Activated T-cell treated with anti-CD3 and anti-CD28 coated beads for 24 hours (primary cell): ENCODE results near the gene C9orf72.
"Not testable (repeated sequence)": the region's sequence is repeated elsewhere in the genome, so short reads cannot be mapped to it uniquely, and the experiment has no call there.

Source experiments
- DNase-seq: peaks from one replicate; pipeline ENCODE4 v3.0.0-alpha.2; 2020; ENCODE audit warnings: low read depth

C9orf72 gene, protein sequence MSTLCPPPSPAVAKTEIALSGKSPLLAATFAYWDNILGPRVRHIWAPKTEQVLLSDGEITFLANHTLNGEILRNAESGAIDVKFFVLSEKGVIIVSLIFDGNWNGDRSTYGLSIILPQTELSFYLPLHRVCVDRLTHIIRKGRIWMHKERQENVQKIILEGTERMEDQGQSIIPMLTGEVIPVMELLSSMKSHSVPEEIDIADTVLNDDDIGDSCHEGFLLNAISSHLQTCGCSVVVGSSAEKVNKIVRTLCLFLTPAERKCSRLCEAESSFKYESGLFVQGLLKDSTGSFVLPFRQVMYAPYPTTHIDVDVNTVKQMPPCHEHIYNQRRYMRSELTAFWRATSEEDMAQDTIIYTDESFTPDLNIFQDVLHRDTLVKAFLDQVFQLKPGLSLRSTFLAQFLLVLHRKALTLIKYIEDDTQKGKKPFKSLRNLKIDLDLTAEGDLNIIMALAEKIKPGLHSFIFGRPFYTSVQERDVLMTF

DNA sequence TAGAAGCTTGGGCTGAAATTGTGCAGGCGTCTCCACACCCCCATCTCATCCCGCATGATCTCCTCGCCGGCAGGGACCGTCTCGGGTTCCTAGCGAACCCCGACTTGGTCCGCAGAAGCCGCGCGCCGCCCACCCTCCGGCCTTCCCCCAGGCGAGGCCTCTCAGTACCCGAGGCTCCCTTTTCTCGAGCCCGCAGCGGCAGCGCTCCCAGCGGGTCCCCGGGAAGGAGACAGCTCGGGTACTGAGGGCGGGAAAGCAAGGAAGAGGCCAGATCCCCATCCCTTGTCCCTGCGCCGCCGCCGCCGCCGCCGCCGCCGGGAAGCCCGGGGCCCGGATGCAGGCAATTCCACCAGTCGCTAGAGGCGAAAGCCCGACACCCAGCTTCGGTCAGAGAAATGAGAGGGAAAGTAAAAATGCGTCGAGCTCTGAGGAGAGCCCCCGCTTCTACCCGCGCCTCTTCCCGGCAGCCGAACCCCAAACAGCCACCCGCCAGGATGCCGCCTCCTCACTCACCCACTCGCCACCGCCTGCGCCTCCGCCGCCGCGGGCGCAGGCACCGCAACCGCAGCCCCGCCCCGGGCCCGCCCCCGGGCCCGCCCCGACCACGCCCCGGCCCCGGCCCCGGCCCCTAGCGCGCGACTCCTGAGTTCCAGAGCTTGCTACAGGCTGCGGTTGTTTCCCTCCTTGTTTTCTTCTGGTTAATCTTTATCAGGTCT lies at the start of gene C9orf72:
Gene C9orf72, minus strand, starts transcription at position 564 of the 716 bp plus-strand sequence. CDS start 6,361 bp downstream, outside the sequence.
- peak; percentile 82 for DNase-seq

DNA sequence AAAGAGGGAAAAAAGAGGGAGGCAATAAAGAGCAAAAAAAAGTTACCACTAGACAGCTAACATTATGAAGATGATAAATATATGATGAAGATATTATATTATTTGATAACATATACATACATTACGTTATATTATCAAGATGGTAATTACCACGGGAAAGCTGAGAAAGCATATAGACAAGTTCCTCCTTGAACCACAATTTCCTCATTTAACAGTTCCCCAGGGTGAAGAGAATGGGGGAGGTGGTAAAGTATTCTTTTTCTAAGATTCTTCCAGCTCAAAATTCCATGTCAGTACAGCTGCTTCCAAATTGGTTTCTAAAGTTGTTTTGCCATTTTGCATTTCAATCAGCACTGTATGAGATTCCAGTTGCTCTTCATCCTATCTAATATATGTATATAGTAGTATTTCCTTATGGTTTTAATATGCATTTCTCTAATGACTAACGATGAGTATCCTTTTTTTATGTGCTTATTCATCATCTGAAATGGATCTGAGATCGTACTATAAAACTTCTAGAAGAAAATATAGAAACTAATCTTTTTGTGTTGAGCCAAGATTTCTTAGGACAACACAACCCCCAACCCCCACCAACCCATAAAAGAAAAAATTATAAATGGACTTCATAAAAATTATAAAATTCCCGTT lies 49.5 kb upstream of the C9orf72 start:
- no peak for DNase-seq

DNA sequence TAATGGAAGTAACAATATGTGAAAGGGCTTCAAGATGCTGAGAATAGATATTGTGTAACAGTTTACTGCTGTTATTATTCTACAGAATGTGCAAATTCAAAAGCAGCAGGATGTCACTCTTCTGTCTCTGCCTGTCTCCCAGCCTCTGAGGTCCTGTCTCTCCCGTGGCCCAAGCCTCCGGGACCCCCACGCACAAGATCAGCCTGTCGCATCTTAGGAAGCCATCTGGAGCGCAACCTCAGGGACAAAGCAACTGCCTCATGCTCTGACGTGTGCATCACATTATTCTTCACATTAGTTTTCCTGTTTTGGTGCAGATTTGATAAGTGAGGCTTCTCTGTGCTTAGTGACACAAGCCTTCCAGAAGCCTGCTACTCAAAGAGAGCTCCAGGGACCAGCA lies 46.5 kb upstream of the C9orf72 start:
- no peak for DNase-seq

DNA sequence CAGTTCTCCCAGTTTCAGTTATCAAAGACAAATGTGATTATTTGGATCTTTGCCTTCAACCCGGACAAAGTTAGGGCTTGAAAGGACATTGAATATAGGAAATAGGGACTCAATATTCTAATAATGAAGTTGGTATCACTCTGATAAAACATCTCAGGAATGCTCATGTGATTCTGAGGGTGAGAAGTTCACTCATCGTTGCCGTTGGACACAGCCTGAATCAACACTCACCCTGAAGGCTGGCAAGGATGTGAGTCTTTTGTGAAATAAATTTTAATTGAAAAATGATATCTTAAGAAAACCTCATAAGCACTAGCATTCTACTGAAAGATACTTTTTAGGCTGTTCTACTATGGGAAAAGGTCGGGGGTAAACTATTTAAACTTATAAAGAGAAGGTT lies 44.8 kb upstream of the C9orf72 start:
- DNase-seq, result no peak

DNA sequence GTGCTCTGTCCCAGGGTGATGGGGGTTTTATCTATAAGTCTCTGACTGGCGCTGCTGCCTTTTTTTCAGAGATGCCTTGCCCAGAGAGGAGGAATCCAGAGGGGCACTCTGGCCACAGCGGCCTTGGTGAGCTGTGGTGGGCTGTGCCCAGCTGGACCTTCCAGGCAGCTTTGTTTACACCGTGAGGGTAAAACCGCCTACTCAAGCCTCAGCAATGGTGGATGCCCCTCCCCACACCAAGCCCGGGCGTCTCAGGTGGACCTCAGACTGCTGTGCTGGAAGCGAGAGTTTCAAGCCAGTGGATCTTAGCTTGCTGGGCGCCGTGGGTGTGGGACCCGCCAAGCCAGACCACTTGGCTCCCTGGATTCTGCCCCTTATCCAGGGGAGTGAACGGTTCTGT lies 41.3 kb upstream of the C9orf72 start:
- DNase-seq, result no peak

DNA sequence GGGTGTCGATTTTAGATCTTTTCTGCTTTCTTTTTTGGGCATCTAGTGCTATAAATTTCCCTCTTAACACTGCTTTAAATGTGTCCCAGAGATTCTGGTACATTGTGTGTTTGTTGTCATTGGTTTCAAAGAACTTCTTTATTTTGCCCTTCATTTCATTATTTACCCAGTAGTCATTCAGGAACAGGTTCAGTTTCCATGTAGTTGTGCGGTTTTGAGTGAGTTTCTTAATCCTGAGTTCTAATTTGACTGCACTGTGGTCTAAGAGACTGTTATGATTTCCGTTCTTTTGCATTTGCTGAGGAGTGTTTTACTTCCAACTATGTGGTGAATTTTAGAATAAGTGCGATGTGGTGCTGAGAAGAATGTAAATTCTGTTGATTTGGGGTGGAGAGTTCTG lies 38.8 kb upstream of the C9orf72 start:
- not testable (repeated sequence) for DNase-seq

DNA sequence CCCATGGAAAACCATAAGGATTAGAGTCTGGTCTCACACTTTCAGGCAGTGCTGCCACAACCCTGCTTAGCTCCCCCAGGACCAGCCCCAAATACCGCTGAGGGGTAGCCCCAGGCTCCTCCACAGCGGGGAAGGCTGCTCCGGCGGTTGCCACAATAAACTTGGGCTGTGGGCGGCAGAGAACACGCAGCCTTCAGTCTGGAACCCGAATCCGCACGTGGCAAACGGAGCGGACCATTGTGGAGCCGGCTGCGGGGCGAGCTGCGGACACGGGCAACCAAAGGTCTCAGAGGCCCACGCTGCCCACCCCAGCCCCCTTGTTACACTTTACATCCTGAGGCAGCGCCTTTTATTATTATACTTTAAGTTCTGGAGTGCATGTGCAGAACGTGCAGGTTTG lies 37.3 kb upstream of the C9orf72 start:
- DNase-seq, result no peak

DNA sequence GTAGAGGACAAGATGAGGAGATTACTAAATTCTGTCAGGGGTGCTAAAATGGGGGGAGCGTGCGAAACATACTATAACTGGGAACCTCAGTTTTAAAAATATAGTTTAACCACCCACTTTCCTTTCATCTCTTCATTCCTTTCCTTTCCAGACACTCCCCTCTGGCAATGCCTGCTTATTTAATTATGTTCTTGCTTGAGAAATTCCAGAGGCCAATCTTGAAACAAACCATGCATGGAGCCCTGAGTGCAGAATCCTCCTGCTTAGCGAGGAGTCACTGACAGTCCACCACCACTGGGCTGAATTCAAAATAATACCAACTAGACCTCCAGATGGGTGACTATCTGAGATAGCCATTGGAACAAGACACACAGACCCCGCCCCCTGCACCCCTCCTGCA lies 29.7 kb upstream of the C9orf72 start:
- no peak for DNase-seq

DNA sequence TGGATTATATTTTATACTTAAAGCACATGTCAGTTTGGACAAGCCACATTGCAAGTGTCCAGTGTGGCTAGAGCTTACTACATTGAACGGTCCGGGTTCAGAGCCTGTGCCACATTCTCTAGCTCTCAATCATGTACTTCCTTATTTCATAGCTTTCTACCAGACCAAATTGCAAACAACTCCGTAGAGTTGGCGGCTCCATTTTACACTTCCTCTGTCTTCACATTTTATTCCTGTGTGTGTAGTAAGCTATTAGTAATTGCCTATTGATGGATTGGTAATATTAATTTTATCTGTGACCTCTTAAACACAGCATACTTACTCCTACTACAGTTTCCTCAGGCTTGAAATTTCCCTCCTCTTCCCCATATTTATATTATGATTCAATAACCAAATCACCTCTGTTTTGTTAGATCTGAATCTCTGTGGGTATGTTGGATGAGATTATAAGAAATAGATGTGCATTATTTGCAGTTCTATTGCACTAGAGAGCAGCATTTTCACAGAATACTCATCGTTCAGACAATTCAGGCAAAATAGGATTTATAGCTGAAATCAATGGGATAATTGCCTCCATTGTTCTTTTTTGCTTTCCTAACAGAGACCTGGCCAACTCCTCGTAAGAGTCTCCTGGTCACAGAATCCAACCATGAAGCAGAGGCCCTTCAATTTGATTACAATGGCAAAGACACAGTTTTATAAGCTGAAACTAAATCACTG lies 29.0 kb upstream of the C9orf72 start:
- no peak for DNase-seq

DNA sequence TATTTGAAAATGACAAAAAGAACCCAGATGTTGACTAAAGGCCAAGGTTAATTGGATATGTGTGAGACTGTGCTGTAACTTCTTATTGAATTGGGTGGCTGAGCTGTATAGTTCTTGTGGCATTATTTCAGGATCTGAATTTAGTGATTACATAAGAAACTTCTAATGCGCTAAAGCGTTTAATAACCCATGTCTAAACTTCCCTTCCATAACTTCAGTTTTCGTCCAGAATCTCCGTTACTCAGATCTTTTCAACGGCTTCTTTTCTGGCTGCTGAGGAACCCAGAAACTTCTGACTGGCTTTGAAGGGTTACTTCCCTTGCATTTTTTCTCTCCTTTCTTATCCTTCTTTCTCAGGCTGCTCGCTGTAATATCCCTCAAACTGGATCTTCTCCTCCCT lies 28.1 kb upstream of the C9orf72 start:
- DNase-seq, result no peak

DNA sequence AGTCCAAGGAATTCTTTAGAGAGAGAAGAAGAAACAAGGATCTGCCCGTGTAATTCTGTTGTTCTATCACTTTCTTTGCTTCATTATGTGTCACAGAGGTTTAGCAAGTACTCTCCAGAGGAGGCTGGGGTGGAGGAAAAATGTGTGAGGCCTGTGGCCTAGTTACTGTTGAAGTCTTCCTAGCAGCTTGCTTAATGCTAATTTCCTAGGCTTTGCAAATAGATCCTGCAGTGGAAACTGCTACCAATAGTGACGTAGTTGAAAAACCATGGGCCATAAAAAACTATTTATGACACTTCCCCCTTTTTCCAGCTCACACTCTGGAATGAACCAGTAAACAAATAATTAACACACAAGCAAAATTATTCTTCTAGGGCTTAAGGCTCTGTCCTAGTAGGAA lies 27.0 kb upstream of the C9orf72 start:
- no peak for DNase-seq

DNA sequence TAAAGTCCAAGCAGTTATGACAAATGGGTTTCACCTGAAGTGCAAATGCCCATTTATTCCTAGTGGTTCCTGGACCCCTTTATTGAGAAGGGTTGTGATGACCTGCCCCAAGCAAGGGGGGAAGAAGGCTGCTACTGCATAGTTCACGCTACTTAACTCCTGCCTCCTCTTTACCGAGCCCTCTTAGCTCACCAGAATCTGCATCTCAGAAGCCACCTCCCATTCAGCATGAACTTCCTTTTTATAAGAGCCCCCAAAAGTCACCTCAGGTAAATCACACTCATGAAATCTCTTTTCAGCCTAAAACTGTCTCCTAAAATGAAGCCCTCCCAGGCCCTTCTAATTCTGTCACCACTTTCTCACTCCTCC lies 26.6 kb upstream of the C9orf72 start:
- no peak for DNase-seq

DNA sequence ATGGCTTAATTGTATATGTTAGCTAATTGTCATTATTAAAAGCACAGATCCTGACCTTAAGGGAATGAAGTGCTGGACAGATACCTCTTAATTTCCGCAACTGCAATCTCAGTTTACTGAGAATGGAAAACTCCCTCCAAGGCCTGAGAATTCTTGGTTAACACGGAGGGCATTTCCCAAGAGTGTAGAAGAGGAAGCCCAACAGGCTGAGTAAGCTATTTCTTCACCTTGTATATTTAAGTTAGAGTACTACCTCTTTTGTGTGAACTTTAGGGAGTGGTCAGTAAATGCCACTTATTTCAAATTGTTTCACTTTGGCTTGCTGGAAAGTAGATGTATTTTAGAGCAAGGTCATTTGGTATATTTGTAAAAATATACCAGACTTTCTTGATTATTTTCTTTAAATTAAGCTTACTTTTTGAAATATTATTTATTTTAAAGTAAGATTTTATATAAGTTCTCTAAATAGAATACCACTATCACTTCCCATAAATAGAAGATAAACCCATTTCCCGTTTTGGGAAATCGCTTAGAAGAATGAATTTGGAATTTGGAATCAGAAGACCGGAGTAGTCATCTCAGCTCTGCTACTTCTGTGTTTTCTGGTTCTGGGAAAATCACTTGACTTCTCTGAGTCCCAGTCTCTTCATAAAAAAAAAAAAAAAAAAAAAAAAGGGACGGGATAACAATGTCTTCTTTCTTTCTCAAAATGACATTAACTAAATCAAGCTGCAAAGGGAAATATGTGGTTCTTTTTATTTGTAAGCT lies 26.0 kb upstream of the C9orf72 start:
- no peak for DNase-seq

DNA sequence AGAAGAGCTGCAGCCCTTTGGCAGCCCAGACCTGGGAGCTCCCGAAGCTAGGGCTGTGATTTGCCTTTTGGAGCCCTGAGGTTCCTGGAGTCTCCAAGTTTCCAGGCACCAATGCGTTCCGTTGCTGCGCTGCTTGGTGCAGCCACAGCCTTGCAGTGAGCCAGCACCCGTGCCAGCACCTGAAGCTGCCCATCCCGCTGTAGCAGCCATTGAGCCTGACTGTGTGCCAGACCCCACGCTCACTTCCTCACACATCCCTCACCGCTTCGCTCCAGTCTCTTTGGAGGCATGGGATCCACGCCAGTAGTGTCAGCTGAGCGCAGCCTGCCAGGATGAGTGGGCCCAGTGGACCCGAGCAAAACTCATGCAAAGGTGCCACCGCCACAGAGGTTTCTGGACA lies 22.5 kb upstream of the C9orf72 start:
- no peak for DNase-seq

DNA sequence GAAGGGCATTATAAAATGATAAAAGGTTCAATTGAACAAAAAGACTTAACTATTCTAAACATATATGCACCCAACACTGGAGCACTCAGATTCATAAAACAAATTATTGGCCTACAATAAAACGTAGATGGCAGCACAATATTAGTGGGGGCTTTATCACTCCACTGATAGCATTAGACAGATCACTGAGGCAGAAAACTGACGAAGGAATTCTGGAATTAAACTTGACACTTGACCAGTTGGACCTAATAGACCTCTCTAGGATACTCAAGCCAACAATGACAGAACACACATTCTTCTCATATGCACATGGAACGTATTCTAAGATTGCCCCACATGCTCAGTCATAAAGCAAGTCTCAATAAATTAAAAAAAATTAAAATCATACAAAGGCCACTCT lies 18.4 kb upstream of the C9orf72 start:
- DNase-seq, result no peak

DNA sequence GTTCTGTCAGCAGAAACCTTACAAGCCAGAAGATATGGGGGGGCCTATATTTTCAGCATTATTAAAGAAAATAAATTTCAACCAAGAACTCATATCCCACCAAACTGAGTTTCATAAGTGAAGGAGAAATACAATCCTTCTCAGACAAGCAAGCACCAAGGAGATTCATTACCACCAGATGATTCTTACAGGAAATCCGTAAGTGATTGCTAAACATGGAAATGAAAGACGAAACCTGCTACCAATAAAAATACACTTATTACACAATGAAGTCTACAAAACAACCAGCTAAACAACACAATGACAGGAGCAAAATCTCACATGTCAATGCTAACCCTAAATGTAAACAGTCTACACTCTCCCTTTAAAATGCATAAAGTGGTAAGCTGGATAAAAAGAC lies 17.8 kb upstream of the C9orf72 start:
- DNase-seq, result no peak

DNA sequence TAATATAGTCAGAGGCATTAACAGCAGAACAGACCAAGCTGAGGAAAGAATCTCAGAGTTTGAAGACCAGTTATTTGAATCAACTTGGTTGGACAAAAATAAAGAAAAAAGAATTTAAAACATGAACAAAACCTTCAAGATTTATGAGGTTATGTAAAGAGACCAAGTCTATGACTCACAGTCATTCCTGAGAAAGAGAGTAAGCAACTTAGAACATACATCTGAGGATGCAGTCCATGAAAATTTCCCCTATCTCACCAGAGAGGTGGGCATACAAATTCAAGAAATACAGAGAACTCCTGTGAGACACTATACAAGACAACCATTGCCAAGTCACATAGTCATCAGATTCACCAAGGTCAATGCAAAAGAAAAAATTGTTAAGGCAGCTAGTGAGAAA lies 17.4 kb upstream of the C9orf72 start:
- no peak for DNase-seq

DNA sequence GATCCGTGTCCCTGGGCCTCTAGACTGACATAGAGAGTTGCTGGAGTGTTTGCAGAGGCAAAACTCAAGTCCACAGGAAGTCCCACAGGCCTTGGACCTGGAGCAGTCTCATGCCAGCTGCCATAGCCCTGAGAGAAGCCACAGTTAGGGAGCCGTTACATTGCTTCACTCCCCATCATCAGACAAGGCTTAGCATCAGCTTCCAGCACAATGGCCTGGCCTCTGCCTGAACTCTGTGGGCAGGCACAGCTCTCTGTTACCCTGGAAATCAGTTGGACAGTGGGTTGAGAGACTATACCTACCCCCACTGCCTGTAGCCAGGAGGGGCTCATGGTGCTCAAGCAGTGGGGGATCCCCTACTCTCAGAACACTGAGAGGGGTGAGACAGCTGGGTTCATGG lies 16.2 kb upstream of the C9orf72 start:
- DNase-seq, result no peak

DNA sequence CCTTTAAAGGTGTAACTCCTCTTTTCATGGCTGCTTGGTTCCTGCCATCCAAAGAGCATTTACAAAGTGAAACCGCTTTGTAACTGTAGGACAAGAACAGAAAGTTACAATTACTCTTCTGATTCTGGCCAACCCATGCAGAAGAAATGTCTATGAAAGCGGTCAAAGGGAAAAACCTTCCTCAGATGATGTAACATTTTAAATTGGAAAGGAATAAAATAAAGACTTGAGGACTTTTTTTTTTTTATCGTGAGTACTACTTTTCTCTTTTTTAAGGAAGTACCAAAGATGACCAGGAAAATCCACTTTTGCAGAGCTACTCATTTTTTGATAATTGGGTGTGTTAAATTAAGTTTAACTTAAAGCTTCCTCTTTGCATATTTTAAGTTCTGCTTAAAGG lies 13.0 kb upstream of the C9orf72 start:
- no peak for DNase-seq

DNA sequence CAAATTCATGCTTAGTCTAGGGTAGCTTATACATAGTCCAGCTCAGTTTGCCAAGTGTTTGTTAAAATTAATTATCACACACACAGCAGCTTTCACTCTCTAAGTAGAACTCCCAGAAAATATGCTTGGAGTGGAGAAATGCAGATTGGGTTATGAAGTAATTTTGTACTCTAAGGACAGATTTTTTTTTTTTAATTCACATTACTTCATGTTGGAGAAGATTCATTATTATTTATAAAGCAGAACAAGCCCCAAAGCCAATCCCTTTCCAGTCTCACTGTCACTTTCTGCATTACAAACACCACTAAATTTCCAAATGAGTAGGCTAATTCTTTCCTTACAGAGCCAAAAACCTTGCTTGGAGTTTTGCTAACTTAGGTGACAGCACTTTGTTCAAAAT lies 11.7 kb upstream of the C9orf72 start:
- no peak for DNase-seq

DNA sequence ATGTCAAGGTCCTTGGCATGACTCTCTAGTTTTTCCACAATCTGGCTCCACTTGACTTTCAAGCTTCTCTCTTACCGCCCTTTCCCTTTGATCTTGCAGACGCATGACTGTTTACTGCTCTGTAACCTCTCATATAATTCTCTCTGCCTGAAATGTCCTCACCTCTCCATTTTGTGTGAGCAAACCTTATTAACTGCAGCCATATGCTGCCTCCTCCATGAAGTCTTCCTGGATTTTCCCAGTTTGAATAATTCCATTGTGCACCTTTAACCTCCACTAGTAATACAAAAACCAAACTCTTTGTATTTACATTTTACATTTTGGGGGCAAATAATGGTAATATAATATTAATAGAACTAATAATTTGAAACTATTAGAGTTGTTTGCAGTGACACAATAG lies 9.5 kb upstream of the C9orf72 start:
- DNase-seq, result no peak

DNA sequence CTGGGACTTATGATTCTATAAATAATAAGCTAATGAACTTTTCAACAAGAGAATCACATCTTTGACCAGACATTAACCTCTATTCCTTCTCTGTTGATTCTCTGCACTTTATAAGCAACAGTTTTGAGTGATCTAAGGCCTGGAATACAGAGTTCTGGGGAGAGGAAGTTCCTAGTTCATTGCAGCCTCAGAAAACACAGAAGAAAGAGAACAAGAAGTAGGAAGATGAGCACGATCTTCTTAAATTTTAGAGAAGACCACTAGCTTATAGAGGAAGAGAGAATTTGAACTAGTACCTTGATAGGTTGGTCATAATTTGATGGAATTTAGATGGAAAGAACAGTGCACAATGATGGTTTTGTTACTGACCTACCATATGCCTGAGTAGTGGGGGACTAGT lies 8.5 kb upstream of the C9orf72 start:
- DNase-seq, result no peak
